Right kidney (tissue), 9 donors: Measurements from ENCODE around the gene PRDX4.
"Not testable (repeated sequence)": the region's sequence is repeated elsewhere in the genome, so short reads cannot be mapped to it uniquely, and the experiment has no call there.

Experiments used
- DNase-seq: peaks from one replicate; pipeline ENCODE4 v3.0.0-alpha.2; 2016
- long read RNA-seq, 8 donors: transcript quantifications; one replicate each; lab custom pipeline, GENCODE V29; 2026

Gene PRDX4
- long read RNA-seq, donor 1, transcript PRDX4-202 (7 exons, 1,005 nt) = major isoform, 143 of 174 reads
- long read RNA-seq, donor 1, partial matches to known transcripts = 28 of 174 reads
- long read RNA-seq, donor 1, other reads (novel, unspliced or antisense) = 0 of 174 reads
- long read RNA-seq, donor 2, transcript PRDX4-202 (7 exons, 1,005 nt) = major isoform, 77 of 83 reads
- long read RNA-seq, donor 2, partial matches to known transcripts = 6 of 83 reads
- long read RNA-seq, donor 2, other reads (novel, unspliced or antisense) = 0 of 83 reads
- long read RNA-seq, donor 3, transcript PRDX4-202 (7 exons, 1,005 nt) = major isoform, 41 of 41 reads
- long read RNA-seq, donor 3, partial matches to known transcripts = 0 of 41 reads
- long read RNA-seq, donor 3, other reads (novel, unspliced or antisense) = 0 of 41 reads
- long read RNA-seq, donor 4, transcript PRDX4-202 (7 exons, 1,005 nt) = major isoform, 59 of 74 reads
- long read RNA-seq, donor 4, partial matches to known transcripts = 13 of 74 reads
- long read RNA-seq, donor 4, other reads (novel, unspliced or antisense) = 0 of 74 reads
- long read RNA-seq, donor 5, transcript PRDX4-202 (7 exons, 1,005 nt) = major isoform, 74 of 77 reads
- long read RNA-seq, donor 5, partial matches to known transcripts = 0 of 77 reads
- long read RNA-seq, donor 5, other reads (novel, unspliced or antisense) = 0 of 77 reads
- long read RNA-seq, donor 6, transcript PRDX4-202 (7 exons, 1,005 nt) = major isoform, 82 of 100 reads
- long read RNA-seq, donor 6, partial matches to known transcripts = 17 of 100 reads
- long read RNA-seq, donor 6, other reads (novel, unspliced or antisense) = 0 of 100 reads
- long read RNA-seq, donor 7, transcript PRDX4-202 (7 exons, 1,005 nt) = major isoform, 133 of 156 reads
- long read RNA-seq, donor 7, partial matches to known transcripts = 23 of 156 reads
- long read RNA-seq, donor 7, other reads (novel, unspliced or antisense) = 0 of 156 reads
- long read RNA-seq, donor 8, transcript PRDX4-202 (7 exons, 1,005 nt) = major isoform, 72 of 84 reads
- long read RNA-seq, donor 8, partial matches to known transcripts = 11 of 84 reads
- long read RNA-seq, donor 8, other reads (novel, unspliced or antisense) = 0 of 84 reads

GRCh38 chrX:23667239-23668177 is at the start of gene PRDX4:
Gene PRDX4, plus strand, starts transcription at chrX:23667493. Its CDS starts 78 bp downstream, at chrX:23667571.
- peak; percentile 80 for DNase-seq

DNA sequence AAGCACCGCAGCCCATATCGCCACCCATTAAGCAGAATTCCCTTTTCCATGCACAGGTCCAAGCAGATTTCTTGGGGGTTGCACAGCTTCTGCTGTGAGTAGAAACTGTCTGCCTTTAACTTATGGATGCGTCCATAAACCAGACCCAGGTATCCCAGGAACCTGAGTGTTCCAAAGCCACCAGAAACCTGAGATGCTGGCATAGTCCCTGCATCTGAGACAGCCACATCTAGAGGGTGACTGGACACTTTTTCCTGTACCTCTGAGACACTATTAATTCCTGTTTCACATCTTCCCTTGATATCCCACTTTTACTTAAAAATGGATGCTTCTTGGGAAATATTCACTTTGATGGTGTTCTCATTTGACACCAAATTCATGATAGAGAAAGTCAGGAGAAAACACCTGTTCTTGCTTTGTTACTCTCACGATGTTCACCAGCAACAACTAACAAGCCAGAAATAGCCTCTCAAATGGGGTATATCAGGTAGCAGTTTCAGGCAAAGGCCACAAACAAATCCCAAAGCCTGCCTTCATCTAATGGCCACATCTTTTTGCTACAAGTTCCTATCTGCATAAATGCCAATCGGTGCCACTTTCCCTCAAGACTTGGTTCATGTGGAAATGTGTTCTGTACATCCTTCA is 45.5 kb upstream of the PRDX4 start:
- no peak for DNase-seq

DNA sequence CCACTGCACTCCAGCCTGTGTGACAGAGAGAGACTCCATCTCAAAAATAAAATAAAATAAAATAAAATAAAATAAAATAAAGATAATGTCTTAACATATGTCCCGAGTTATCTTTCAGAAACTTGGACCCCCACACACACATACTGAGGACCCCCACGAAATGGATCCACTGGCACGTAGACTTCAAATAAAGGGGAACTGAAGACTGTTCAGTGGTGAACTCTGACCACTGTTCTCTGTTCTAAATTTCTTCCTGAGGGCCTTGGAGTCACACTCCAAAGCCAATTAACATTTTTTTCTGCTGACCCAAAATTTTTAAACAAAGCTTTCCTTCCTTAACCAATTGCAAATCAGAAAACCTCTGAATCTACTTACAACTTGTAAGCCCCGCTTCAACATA is 43.5 kb upstream of the PRDX4 start:
- DNase-seq = no peak

- DNase-seq = no peak
Measured at GRCh38 chrX:23626651-23627050, 40.6 kb upstream of the PRDX4 start.

DNA sequence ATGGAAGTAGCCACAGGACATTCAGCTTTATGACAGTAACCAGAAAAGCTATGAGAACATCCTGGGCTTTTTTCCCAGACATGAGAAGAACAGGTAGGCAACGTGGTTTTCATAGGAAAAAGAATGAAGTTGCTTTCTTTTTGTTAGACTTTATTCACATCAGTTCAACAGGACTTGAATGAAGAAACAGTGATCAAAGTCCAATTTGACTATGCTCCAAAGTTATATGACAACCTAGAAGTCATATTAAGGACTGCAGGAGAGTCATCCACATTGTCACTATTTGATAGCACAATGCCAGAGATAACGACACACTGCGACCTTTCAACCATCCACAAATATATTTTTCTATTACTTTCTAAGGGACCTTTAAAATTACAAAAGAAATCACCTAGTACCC is 39.2 kb upstream of the PRDX4 start:
- no peak for DNase-seq

GRCh38 chrX:23631136-23631535 is 36.2 kb upstream of the PRDX4 start:
- DNase-seq = no peak

DNA sequence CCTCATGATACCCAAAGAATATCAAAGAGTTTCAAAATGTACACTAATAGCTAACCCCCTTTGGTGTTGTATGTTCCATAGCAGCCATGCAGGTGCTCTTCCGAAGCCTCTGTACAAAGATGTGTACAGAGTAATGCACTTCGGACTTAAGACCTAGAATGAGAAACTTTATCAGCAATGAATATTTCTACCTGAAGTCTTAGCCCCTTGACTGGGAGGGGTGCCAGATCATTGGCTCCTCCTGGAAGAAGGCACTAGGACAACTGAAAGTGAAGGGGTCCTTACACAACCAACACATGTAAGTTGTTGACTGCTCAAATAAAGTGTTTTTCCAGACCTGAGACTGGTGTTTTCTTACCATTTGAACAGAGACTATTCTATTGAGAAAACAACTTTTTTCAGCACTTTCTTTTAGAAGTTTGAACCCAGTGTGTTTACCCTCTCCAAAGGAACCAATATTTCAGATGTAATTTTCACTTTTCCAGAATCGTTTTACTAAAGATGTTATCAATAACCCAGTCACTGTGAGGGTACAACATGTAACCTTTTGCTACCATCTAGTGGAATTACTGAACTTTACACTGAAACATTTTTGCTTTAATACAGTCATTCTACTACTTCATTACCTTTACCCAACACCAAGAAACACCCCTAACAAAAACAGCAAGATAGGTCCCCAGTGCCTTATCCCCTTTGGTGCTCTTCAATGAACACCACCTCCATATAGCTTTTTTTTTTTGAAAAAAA is 33.3 kb upstream of the PRDX4 start:
- DNase-seq = no peak

GRCh38 chrX:23637187-23637586 is 30.1 kb upstream of the PRDX4 start:
- no peak for DNase-seq

DNA sequence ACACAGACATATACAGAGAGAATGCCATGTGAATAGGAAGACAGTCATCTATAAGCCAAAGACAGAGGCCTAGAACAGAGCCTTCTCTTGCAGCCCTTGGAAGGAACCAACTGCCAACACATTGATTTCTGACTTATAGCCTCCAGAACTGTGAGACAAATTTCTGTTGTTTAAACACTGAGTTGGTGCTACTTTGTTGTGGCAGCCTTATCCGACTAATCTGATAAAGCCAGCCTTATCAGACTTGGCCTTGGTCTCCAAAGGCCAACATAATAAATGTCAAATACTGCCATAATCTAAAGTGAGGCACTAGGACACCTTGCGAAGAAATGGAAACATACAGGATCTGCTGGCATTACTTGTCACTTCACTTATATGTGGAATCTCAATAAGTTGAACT is 24.3 kb upstream of the PRDX4 start:
- no peak for DNase-seq

- no peak for DNase-seq
Measured at GRCh38 chrX:23644744-23645143, 22.5 kb upstream of the PRDX4 start.

GRCh38 chrX:23656091-23656490 is 11.2 kb upstream of the PRDX4 start:
- DNase-seq = no peak

DNA sequence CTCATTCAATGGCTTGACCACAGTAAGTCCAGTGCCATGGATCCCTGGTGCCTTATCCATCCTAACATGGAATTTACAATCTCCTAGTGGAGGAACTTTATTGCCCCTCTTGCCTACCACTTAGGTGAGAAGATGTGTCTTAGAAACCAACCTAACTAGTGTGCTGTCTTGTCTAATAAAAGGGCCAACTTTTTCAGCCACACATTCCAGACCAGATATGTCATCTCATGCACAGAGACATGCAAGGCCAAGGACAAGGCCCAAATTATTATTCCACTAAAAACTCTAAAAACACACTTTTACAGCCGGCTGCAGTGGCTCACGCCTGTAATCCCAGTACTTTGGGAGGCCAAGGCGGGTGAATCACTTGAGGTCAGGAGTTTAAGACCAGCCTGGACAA is 10.6 kb upstream of the PRDX4 start:
- DNase-seq = no peak

GRCh38 chrX:23659339-23659738 is 8.0 kb upstream of the PRDX4 start:
- no peak for DNase-seq

- DNase-seq = not testable (repeated sequence)
Measured at GRCh38 chrX:23660083-23660765, 7.1 kb upstream of the PRDX4 start.

GRCh38 chrX:23660766-23661132 is 6.5 kb upstream of the PRDX4 start:
- DNase-seq = no peak

GRCh38 chrX:23661671-23662070 is 5.6 kb upstream of the PRDX4 start:
- no peak for DNase-seq

DNA sequence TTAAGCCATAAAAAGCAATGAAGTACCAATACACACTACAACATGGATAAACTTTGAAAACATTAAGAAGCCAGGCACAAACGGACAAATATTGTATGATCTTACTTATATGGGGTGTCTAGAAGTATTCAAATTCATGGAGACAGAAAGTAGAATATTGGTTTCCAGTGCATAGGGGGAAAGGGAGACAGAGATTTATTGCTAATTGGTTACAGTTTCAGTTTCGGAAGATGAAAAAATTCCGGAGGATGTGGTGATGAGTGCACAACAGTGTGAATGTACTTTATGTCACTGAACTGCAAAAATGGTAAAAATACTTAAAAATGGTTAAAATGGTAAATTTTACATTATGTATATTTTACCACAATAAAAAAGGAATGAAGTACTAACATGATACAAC is 5.1 kb upstream of the PRDX4 start:
- DNase-seq = no peak

GRCh38 chrX:23662853-23663252 is 4.4 kb upstream of the PRDX4 start:
- DNase-seq = no peak

GRCh38 chrX:23664496-23664895 is 2.8 kb upstream of the PRDX4 start:
- DNase-seq = no peak

DNA sequence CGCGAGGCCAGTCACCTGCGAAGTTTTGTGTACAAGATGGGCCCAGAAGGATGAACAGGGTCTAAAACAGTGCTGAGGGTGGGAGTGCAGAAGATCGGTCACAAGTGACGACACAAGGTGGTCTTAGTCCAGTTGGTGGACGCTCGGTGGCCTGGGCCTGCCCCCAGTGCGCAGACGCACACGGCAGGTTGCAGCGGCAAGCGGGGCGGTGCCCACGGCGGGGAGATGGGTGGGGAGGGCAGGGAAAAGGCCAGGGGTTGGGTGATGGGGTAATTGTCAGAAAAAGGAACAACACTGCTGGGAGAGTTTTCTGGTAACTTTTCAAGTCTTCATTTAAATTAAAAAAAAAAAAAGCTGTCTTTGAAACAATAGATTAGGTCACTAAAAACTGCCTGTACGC is 1.0 kb upstream of the PRDX4 start:
- DNase-seq = no peak
